ENCODE results near the gene SLC44A1.

SLC44A1 gene

DNA sequence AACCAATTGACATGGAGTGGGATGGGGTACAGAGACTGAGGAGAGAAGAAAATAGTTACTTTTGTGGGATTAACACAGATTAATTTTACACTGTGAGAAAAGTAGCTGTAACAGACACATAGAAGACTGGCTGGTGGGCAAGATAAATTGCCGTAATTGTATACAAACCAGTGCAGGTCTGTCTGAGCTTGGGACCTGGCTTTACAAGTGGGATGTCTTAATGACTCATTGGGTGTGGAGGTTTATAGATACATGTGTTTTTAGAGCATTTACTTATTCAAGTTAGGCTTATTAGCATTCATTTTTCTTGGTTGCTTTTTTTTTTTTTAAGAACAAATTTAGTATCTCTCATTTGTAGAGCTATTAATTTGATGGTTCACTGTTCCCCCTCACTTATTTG, 37.5 kb downstream of the SLC44A1 start:
- TF ChIP-seq, protein P1, sequence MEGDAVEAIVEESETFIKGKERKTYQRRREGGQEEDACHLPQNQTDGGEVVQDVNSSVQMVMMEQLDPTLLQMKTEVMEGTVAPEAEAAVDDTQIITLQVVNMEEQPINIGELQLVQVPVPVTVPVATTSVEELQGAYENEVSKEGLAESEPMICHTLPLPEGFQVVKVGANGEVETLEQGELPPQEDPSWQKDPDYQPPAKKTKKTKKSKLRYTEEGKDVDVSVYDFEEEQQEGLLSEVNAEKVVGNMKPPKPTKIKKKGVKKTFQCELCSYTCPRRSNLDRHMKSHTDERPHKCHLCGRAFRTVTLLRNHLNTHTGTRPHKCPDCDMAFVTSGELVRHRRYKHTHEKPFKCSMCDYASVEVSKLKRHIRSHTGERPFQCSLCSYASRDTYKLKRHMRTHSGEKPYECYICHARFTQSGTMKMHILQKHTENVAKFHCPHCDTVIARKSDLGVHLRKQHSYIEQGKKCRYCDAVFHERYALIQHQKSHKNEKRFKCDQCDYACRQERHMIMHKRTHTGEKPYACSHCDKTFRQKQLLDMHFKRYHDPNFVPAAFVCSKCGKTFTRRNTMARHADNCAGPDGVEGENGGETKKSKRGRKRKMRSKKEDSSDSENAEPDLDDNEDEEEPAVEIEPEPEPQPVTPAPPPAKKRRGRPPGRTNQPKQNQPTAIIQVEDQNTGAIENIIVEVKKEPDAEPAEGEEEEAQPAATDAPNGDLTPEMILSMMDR (IDR thresholded peaks at IDR 0.05; ENCODE audit: extremely low read depth, missing control alignments): no peak
- no peak for DNase-seq (ENCODE audit: low spot score)

DNA sequence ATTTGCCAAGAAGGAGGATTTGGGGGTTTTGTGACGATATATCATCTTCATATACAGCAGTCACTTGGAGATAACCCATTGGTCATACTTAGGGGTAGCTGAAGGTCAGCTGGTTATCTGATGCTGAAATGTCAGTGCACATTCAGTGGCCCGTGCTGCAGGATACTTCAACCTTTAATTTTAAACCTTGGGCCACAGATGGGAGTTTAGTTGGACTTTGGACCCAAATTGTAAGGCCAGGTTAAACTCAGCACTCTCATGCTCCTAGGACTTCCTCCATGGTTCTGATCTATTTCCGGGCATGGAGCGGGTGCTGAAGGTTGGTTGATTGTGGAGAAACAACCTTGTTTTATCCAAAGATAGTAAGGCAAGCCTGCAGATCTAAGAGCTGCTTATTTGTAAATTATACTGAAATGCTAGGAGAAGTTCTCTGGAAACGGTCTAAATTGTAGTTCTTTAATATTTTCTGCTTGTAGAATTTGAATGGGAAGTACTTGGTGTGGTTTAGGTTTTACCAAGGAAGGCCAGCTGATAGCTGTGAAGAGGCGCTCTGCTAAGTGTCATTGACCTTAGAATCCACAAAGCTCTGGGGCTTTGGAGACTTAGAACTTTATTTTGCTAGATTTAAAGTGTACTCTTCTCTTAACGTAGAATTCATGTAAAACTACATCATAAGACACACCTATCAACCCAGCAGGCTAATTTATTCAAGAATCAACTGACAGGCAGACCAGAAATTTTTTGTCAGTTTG, 38.6 kb downstream of the SLC44A1 start:
- DNase-seq (ENCODE audit: low spot score): no peak

DNA sequence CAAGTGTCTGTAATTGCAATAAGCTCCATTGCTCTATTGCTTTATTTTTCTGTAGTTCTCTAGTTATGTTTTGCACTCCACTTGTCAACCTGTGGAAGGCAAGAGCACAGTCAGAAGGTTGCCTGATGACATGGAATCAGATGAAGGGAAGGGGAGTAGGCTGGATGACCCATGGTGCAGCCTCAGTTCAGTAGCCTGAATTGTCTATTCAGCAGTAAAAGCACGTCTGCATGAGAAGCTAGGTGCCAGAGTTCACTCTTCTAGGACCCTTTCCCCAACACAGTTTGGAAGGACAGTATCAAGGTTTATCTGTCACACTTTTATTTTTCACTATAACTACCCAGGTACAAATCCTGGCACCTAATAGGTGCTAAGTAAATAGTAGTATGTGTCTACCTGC, 39.3 kb downstream of the SLC44A1 start:
- DNase-seq (ENCODE audit: low spot score): no peak
- TF ChIP-seq, protein P1 (IDR thresholded peaks at IDR 0.05; ENCODE audit: extremely low read depth, missing control alignments): no peak

More for the DNA sequence above, 38.6 kb downstream of the SLC44A1 start:
- TF ChIP-seq, protein P1 (IDR thresholded peaks at IDR 0.05; ENCODE audit: extremely low read depth, missing control alignments): no peak

DNA sequence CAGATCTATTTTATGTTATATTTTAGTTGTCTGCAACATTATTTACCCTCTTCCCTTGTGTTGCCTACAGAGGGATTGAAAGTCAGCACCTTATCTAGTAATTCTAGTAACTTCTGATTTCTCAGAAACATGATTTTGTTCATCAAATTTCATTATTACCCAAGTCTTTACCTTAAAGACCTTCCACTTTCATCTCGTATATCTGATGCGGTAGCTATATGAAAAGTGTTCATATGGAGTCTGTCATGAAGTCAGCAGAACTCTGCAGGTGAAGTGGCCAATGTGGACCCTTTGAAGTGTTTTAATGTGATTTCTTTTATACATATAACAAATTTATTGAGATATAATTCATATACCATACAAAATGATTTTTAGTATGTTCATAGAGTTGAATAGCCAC, 40.0 kb downstream of the SLC44A1 start:
- no peak for DNase-seq (ENCODE audit: low spot score)
- TF ChIP-seq, protein P1 (IDR thresholded peaks at IDR 0.05; ENCODE audit: extremely low read depth, missing control alignments): no peak

DNA sequence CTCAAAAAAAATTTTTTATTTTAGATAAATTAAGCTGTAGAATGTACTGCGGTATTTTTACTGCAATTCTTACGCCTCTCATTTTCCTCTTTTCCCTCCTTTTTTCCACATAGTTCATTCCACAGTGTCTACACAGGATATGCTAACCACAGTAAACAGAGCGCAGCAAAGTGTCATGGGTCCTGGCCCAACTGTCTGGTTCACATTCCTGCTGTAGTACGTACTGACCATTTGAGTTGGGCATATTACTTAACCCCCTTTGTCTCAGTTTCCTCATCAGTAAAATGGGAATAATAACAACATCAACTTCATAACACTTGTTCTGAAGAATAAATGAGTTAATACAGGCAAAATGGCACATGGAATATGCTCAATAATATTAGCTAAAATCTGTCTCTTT, 41.6 kb downstream of the SLC44A1 start:
- DNase-seq (ENCODE audit: low spot score): no peak
- TF ChIP-seq, protein P1 (IDR thresholded peaks at IDR 0.05; ENCODE audit: extremely low read depth, missing control alignments): no peak

DNA sequence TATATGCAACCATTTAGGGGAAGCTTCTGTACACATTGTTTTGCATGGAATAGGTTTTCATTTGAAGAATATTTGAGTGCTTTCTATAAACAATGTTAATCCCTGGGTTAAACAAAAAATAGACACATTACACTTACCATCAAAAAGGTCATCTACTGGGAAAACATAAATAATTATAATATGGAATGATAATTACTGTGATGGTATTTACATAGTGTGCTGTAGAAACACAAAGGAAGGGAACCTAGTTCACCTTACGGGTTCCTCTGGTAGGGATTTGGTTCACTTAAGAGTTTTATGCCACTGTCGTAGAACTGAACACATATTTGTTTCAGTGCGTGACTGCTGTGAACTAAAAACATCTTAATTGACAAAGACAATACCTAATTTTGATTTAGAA, 44.9 kb downstream of the SLC44A1 start:
- TF ChIP-seq, protein P1 (IDR thresholded peaks at IDR 0.05; ENCODE audit: extremely low read depth, missing control alignments): no peak
- no peak for DNase-seq (ENCODE audit: low spot score)

DNA sequence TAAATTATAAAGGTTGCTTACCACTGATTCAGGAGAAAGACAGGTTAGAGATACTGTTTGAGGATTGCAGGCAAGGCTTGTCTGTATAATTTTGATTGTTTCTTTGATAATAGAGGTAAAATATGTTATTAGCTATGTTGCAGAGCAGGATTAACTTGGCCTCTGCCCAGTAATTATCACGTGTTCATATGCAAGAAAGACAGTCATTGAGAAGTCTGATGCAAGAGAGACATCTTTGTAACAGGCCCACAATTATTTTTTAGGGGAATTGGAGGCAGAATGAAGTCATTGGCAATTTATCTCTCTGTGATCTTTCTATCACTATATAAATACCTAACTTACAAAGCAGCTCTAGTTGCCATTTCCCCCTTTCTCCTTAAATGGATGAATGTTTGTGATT, 46.0 kb downstream of the SLC44A1 start:
- TF ChIP-seq, protein P1 (IDR thresholded peaks at IDR 0.05; ENCODE audit: extremely low read depth, missing control alignments): no peak
- DNase-seq (ENCODE audit: low spot score): no peak
